ENCODE measurements around the gene NT5M.

The NT5M gene

DNA sequence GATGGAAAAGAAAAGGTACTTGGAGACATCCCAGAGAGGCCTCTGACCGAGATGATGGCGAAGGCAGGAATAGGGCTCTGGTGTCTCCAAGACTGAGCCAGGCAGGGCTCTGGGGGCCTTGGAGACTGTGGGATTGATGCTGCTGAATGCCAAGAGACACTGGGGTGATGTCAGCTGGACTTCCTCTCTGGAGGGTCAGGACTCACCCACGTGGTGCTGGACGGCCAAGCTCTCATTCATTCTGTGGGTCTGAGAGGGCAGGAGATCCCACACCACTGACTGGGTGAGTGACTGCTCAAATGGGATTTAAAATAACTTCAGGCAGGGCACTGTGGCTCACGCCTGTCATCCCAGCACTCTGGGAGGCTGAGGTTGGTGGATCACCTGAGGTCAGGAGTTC lies 64.8 kb downstream of the NT5M start:
- TF ChIP-seq, protein P1, sequence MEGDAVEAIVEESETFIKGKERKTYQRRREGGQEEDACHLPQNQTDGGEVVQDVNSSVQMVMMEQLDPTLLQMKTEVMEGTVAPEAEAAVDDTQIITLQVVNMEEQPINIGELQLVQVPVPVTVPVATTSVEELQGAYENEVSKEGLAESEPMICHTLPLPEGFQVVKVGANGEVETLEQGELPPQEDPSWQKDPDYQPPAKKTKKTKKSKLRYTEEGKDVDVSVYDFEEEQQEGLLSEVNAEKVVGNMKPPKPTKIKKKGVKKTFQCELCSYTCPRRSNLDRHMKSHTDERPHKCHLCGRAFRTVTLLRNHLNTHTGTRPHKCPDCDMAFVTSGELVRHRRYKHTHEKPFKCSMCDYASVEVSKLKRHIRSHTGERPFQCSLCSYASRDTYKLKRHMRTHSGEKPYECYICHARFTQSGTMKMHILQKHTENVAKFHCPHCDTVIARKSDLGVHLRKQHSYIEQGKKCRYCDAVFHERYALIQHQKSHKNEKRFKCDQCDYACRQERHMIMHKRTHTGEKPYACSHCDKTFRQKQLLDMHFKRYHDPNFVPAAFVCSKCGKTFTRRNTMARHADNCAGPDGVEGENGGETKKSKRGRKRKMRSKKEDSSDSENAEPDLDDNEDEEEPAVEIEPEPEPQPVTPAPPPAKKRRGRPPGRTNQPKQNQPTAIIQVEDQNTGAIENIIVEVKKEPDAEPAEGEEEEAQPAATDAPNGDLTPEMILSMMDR (IDR thresholded peaks at IDR 0.05; ENCODE audit: borderline replicate concordance, control extremely low read depth, extremely low read depth, insufficient read depth, missing control alignments), result no peak
- in situ Hi-C loops (cut with MboI; ENCODE audit: low sequenced_read_pairs, unreplicated experiment), result no loop called here
- no peak for DNase-seq (ENCODE audit: low spot score)

DNA sequence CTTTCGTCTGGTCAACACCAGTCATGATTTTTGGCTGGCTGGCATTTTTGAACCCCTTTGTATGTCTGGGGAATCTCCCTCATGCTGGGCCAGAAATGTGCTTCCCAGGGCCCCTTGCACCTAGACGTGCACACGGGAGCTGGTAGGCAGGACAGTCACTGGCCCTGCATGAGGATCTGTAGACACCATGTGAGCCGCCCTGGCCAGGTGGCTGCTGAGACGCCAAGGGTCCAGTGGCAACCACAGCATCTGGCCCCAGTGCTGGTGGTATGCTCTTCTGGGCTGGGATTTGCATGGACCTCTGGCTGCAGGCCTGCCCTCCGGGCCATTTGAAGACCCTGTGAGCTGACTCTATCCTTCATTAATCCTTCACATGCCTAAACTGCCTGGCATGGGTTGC lies 67.5 kb downstream of the NT5M start:
- no peak for DNase-seq (ENCODE audit: low spot score)
- TF ChIP-seq, protein P1 (IDR thresholded peaks at IDR 0.05; ENCODE audit: borderline replicate concordance, control extremely low read depth, extremely low read depth, insufficient read depth, missing control alignments), result no peak
- in situ Hi-C loops (cut with MboI; ENCODE audit: low sequenced_read_pairs, unreplicated experiment), result no loop called here

DNA sequence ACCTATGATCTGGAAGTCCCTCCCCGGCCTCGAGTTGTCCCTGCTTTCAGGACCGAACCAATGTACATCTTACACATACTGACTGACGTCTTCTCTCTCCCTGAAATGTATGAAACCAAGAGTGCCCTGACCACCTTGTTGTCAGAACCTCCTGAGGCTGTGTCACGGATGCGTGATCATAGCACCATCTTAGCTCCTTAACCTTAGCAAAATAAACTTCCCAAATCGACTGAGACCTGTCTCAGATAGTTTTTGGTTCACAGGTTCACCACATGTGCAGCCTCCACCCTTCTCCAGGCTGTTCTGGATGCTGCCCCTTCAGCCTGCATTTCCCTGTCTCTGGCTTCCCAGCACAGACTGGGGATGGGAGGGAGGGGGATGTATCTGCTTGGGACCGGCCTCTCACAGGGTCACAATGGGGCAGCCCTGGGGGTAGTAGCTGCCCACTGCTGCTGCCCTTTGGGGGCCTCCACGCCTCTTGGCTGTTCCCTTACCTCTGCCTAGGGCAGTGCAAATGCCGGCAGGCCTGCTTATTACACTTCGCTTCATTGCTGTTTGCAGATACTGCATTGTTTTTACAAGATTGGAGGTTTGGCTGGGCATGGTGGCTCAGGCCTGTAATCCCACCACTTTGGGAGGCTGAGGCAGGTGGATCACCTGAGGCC lies 69.8 kb downstream of the NT5M start:
- in situ Hi-C loops (cut with MboI; ENCODE audit: low sequenced_read_pairs, unreplicated experiment), result no loop called here
- TF ChIP-seq, protein P1 (IDR thresholded peaks at IDR 0.05; ENCODE audit: borderline replicate concordance, control extremely low read depth, extremely low read depth, insufficient read depth, missing control alignments), result no peak
- DNase-seq (ENCODE audit: low spot score), result no peak

DNA sequence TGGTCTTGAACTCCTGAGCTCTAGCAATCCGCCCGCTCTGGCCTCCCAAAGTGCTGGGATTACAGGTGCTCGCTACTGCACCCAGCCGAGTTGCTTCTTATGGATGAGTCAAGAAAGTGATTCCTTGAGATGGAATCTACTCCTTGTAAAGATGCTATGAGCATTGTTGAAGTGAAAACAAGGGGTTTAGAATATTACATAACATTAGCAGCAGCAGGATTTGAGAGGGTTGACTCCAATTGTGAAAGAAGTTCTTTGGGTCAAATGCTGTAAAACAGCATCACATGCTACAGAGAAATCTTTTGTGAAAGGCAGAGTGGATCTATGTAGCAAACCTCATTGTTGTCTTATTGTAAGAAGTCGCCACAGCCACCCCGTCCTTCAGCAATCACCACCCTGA lies 72.7 kb downstream of the NT5M start:
- TF ChIP-seq, protein P1 (IDR thresholded peaks at IDR 0.05; ENCODE audit: borderline replicate concordance, control extremely low read depth, extremely low read depth, insufficient read depth, missing control alignments), result no peak
- DNase-seq (ENCODE audit: low spot score), result no peak
- in situ Hi-C loops (cut with MboI; ENCODE audit: low sequenced_read_pairs, unreplicated experiment), result no loop called here

DNA sequence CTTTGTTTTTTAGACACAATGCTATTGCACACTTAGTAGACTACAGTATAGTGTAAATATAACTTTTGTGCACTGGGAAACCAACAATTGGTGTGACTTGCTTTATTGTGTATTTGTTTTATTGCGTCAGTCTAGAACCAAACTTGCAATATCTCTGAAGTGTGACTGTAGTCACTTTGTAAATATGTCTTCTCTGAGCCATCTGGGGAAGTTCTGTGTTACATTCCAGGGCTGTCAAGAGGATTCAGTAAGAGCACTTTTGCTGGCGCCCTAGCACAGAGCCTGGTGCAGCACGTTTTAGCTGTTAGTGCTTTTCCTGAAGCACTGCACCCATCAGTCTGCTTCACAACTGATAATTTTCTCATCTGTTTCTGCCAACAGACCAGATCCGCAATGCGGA lies 73.2 kb downstream of the NT5M start:
- TF ChIP-seq, protein P1 (IDR thresholded peaks at IDR 0.05; ENCODE audit: borderline replicate concordance, control extremely low read depth, extremely low read depth, insufficient read depth, missing control alignments), result no peak
- no peak for DNase-seq (ENCODE audit: low spot score)
- in situ Hi-C loops (cut with MboI; ENCODE audit: low sequenced_read_pairs, unreplicated experiment), result no loop called here

DNA sequence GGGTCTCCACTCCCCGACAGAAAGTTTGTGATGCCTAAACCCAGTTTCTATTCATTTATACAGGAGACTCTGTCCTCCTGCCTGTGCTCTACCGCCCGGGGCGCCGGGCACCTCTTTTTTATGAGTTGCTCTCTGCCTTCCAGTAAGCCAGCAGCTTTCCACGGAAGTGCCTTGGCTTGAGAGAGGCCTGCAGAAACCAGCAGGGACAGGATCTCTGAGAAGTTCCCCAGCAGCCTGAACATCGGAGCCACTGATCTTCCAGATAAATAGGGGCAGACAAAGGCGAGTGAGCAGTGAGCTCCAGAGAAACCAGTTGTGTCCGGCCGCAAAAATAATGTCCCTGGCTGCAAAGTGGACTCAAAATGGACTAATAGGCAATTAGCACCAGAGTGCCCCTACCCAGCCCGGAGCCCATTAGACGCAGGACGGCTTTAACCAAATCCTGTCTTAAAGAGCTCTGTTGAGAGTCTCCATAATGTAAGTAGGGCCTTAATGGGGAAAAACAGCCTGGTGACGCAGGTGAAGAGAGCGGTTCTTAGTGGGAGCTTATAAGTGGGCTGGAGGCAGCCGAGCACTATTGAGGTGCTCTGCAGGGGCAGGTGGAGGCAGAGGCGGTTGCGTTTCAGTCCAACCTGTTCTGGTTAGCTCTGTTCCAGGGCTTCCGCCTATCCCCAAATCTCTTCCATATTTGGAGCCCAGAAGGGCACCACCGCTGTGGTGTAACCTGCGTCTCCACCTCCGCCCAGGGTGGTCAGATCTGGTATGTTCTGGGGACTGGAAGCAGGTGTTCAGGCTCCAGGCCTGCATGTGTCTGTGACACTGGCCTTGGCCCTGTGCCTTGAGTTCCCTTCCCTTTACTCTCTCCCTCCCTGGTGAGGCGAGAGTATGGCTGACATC lies 74.1 kb downstream of the NT5M start:
- no peak for DNase-seq (ENCODE audit: low spot score)
- in situ Hi-C loops (cut with MboI; ENCODE audit: low sequenced_read_pairs, unreplicated experiment), result no loop called here
- TF ChIP-seq, protein P1 (IDR thresholded peaks at IDR 0.05; ENCODE audit: borderline replicate concordance, control extremely low read depth, extremely low read depth, insufficient read depth, missing control alignments), result no peak

All from GM13976 (cell line).